ENCODE data around the gene REPIN1. TPM values are rescaled to one million over a fixed set of nuclear protein-coding genes. Genes with fewer than 3 reads are reported as not detected.

Gene REPIN1
- total RNA-seq, 1 experiment from 2014 or later = 106 TPM

GRCh38 chr7:150351587-150352194 is 16.9 kb upstream of the REPIN1 start:
- intact Hi-C loops (cut with micrococcal nuclease) = no loop called here
- POLR2A ChIA-PET = no interaction called here
- no peaks in the 10 kb centered on the region for H3K9me3 ChIP-seq (ENCODE audit: control insufficient read depth in 1 of 2, insufficient read depth in 1 of 2, low read depth in 1 of 2, low read length in 2 of 2)
- no peaks in the 10 kb centered on the region for H3K36me3 ChIP-seq (ENCODE audit: control insufficient read depth in 1 of 2, insufficient read depth in 2 of 2, low read length in 2 of 2)
- no TSS peak for BruUV-seq (replicated peaks)
- CTCF ChIA-PET = no interaction called here
- no peak overlapping the region for H3K9ac ChIP-seq (ENCODE audit: low read length)
- TF ChIP-seq REST (IDR thresholded peaks at IDR 0.05; ENCODE audit: low read depth) = no peak
- TF ChIP-seq MAX (IDR thresholded peaks at IDR 0.05) = no peak
- no peak for TF ChIP-seq TCF7L2 (IDR thresholded peaks at IDR 0.05; ENCODE audit: borderline replicate concordance, extremely low read depth, insufficient read depth, insufficient read length)
- TF ChIP-seq ELF1 (IDR thresholded peaks at IDR 0.05; ENCODE audit: borderline replicate concordance, low read depth) = no peak
- TF ChIP-seq POLR2AphosphoS5 (IDR thresholded peaks at IDR 0.05; ENCODE audit: low read depth, low read length) = no peak
- TF ChIP-seq CTCF (IDR thresholded peaks at IDR 0.05 in 2 of 3, conservative IDR thresholded peaks at IDR 0.05 in 1 of 3; ENCODE audit: borderline replicate concordance in 1 of 3, insufficient read depth in 1 of 3, low read depth in 2 of 3, low read length in 2 of 3) = peak in 1 of 3 experiments; percentile 4; a peak in 1 of 6 replicates
- no peak for TF ChIP-seq FOSL1 (IDR thresholded peaks at IDR 0.05; ENCODE audit: low read depth)
- no peaks in the 10 kb centered on the region for H3K79me2 ChIP-seq (ENCODE audit: insufficient read depth, low read length)
- RAD21 ChIA-PET (ENCODE audit: low non-redundant PET in 1 of 2, low total read pairs in 2 of 2, uncharacterized antibody in 2 of 2, unreplicated experiment in 2 of 2) = no interaction called here
- H3K27me3 ChIP-seq (ENCODE audit: insufficient read depth, low read length) = no peaks in the 10 kb centered on the region
- peak; percentile 63 for ATAC-seq
- H3K4me3 ChIP-seq (replicated peaks in 1 of 2; ENCODE audit: low read depth in 1 of 2, low read length in 2 of 2) = no peak overlapping the region
- H4K20me1 ChIP-seq (ENCODE audit: insufficient read depth) = no peaks in the 10 kb centered on the region
- H3K9me2 ChIP-seq (ENCODE audit: insufficient read depth) = no peaks in the 10 kb centered on the region
- DNase-seq (ENCODE audit: low read depth, low spot score) = no peak
- peaks cover 0 to 2% of the 10 kb centered on the region in 2 experiments; a peak in 1 of 4 replicates for H3K4me1 ChIP-seq (ENCODE audit: control insufficient read depth in 1 of 2, insufficient read depth in 2 of 2, low read length in 2 of 2)
- H3K4me2 ChIP-seq (ENCODE audit: low read length) = no peak overlapping the region
- no peak overlapping the region for H2AFZ ChIP-seq (ENCODE audit: low read depth, low read length, poor library complexity, severe bottlenecking)
- no peak overlapping the region for H3K27ac ChIP-seq (ENCODE audit: low read depth, low read length)
